HTERT RPE-1 (cell line): ENCODE measurements around the gene ADORA1.

Experiments used
- in situ Hi-C: fragments of 300-500 bp; cut with MboI; formaldehyde crosslinking; loops from 4 replicates; pipeline ENCODE4 v1.14.3; 2020; ENCODE audit warnings: low sequenced_read_pairs

The ADORA1 gene

DNA sequence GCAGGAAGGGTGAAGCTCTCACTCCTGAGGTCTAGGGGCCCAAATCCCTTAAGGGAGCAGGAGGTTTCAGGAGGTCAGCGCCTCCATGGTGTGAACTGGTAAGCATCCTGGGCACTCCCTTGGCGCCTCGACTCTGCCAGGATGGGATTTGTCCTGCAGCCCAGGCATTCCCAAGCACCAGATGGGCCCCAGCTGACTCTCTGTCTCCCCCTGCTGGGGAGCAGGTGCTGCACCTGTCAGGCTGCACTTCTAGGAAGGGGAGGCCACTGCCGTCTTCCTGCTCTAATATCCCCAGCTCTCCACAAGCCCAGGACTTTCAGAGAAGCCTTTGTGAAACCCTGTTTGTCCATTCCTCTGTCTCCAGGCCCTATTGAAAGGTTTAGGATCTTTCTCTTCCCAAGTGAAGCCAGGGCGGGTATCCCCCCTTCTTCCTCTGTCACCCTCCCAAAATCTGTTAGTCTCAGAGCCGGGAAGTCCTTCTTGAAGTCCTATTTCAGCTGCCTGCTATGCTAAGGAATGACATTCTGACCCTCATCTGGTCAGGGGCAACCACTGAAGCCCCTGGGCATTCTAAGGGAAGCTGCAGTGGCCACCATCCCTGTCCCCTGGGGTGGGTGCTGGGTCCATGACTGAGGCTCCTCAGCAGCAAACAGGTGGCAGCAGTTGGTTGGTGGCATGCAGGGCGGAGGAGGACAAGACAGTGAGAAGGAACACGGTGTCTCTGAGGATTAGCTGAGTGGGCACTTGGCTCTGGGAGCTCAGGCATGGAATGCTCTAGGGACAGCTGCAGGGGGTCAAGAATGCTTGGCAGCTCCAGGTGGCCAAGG lies 44.9 kb downstream of the ADORA1 start:
- in situ Hi-C loops, result no loop called here

GRCh38 chr1:203173011-203173555 lies 45.6 kb downstream of the ADORA1 start:
- in situ Hi-C loops, result no loop called here

- in situ Hi-C loops, result no loop called here
These were observed 46.0 kb downstream of the ADORA1 start for GRCh38 chr1:203173566-203173965.

- in situ Hi-C loops, result no loop called here
These were observed 46.9 kb downstream of the ADORA1 start for GRCh38 chr1:203174324-203174985.

DNA sequence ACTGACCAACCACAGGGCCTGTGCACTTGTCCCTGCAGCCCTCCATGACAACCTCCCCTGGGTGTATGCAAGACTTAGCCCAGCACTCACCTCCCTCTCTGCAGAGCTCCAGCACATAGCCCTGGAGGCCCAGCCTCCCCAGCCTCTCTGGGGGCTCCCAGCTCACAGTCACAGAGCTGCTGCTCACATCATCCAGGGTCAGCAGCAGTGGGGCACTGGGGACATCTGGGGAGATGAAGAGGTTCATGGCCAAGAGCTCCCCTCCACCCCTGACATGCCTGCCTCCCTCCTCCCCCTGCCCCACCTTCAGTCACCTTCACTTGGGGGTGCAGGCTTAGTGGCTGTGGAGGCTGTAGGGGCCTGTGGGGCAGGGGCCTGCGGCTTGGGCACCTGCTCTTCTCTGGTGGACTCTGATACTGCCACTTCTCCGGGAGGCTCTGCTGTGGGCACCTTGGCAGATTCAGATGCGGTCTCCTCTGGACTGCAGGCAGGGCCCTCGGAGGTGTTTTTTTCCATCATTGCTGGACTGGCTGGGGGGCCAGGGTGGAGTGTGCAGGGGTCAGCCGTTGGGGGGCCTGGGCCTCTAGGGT lies 47.8 kb downstream of the ADORA1 start, which contains the start of gene MYBPH:
TSS of gene MYBPH (minus strand) at position 590 of the 590 bp plus-strand sequence. CDS start at position 519, 71 bp downstream.
- in situ Hi-C loops, result no loop called here

GRCh38 chr1:203175827-203176241 lies 48.3 kb downstream of the ADORA1 start:
- in situ Hi-C loops, result no loop called here

DNA sequence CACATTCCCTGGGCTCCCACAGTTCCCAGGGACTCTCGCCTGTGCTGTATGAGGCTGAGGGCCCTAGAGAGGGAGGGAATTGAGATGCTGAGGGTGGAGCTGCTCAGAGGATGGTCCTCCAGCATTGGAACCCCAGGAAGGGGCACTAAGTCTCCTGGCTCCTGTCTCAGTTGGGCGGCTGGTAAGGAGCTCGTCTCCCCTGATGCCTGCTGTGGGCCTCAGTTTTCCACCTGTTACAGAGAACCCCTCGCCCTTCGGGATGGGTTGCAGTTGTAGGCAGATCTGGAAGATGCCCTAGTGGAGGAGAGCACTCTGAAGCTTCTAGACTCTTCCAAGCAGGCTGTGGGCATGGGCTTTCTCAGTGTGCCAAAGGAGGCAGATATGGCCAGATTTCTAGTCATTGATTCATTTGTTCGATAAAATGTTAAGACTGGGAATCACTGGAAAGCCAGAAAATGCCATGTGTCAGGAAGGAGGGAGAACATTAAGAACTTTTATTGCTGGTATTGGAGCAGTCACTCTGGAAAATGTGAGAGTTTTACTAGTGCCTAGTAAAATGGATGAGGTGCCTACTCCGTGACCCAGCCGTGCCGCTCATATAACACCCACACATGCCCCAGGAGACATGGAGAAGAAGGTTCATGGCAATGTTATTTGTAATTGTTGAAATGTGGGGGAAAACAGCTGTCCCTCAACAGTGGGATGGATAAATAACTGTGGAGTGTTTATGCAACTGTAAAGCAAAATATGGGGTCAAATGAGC lies 48.9 kb downstream of the ADORA1 start:
- in situ Hi-C loops, result no loop called here

DNA sequence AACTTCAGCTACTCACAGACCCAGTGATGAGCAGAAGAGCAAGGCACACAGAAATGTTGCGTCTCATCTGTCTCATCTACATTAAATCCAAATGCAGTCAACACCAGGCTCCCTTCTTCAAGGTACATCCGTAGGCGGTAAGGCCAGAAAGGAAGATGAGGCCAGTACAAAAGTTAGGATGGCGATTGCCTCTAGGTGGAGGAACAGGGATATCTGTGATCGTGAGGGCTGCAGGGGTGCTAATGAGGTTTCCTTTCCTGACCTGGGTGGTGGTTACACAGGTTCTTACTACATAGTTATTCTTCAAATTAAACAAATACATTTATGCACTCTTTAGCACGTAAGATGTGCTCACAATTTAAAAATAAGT lies 49.5 kb downstream of the ADORA1 start:
- in situ Hi-C loops, result no loop called here

GRCh38 chr1:203177470-203178039 lies 50.0 kb downstream of the ADORA1 start:
- in situ Hi-C loops, result no loop called here

- in situ Hi-C loops, result no loop called here
These were observed 50.6 kb downstream of the ADORA1 start for GRCh38 chr1:203178083-203178482.

DNA sequence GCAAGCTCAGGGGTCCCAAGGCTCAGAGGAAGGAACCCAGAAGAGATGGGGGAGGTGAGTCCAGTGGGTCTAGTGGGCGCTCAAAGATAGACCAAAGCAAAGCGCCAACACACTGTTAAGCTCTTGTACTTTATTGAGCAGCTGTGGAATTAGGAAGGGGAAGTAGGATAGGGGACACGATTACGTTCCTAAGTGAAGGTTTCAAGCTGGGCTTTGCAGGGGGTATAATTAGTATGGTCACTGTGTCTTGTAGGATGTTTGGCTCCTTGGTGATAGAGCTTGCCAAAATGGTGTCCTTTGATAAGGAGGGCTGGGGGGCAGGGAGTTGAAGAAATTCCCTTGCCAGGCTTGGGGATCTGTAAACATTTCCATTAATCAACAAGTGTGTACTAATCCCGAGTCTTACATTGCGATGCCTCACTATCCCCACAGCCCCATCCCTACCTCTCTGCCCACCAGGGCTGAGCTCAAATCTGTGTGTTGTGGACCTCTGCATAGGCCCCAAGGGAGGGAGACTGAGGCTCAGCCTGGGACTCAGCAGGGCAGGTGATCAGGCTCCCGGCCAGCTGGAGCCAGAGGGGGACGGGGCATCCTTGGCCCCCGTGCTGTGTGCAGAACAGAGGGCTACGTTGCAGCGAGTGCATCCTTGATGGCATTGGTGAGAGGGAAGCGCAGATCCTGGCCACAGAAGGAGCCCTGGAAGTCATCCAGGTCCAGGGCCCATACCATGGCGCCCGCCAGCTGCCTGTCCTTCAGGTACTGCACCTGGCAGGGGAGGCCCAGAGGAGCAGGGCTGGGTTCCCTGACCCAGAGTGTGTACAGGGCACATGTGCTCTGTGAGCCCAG lies 51.5 kb downstream of the ADORA1 start:
- in situ Hi-C loops, result no loop called here

GRCh38 chr1:203179667-203180005 lies 52.1 kb downstream of the ADORA1 start:
- in situ Hi-C loops, result no loop called here

GRCh38 chr1:203180611-203181330 lies 53.2 kb downstream of the ADORA1 start:
- in situ Hi-C loops, result no loop called here

- in situ Hi-C loops, result no loop called here
These were observed 54.3 kb downstream of the ADORA1 start for GRCh38 chr1:203181586-203182386.

DNA sequence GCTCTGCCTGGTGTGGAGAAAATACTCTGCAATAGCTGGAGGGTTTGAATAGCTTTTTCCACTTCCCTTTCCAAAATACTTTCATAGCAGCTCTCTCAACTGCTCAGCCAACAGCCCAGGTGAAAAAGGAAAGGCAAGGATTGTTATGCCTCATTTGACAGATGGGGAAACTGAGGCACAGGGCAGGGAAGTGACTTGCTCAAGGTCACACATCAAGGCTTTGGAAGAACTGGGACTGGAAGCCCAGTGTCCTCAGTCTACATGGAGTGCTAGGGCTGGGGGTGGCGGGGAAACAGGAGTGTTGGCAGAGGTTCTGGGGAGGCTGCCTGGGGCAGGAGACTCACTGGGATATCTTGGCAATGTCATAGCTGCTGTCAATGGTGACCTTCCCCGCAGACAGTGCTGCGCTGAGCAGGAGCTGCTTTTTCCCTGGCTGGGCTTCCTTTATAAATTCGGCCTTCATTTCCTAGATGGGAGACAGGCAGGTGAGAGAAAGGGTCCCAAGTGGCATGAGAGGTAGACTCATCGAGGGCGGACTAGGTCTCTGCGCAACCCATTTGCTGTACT lies 54.9 kb downstream of the ADORA1 start:
- in situ Hi-C loops, result no loop called here

DNA sequence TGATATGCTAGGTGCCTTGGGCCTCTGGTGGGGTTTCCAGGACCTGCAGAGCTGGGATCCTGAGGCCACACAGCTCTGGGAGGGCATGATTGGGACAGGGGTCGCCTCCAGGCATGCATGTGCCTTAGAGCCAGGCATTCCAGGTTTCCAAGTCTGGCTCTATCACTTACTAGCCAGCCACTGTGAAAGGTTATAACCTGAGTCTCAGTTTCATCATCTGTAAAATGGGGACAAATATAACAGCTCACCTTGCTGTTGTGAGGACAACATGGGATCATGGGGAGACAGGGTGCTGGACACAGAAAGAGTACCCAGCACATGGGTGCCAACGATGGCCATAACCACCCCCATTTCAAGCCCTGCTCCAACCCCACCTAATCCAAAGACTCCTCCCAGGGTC lies 56.3 kb downstream of the ADORA1 start:
- in situ Hi-C loops, result no loop called here

GRCh38 chr1:203184467-203184866 lies 56.9 kb downstream of the ADORA1 start:
- in situ Hi-C loops, result no loop called here

- in situ Hi-C loops, result no loop called here
These were observed 57.5 kb downstream of the ADORA1 start for GRCh38 chr1:203185061-203185461.
